ENCODE data around the gene ANO1. TPM values are rescaled to one million over a fixed set of nuclear protein-coding genes. Genes with fewer than 3 reads are reported as not detected.

ANO1 gene
- total RNA-seq, 4 donors from 2014 or later = 25.3 to 107 (median 48.8) TPM

DNA sequence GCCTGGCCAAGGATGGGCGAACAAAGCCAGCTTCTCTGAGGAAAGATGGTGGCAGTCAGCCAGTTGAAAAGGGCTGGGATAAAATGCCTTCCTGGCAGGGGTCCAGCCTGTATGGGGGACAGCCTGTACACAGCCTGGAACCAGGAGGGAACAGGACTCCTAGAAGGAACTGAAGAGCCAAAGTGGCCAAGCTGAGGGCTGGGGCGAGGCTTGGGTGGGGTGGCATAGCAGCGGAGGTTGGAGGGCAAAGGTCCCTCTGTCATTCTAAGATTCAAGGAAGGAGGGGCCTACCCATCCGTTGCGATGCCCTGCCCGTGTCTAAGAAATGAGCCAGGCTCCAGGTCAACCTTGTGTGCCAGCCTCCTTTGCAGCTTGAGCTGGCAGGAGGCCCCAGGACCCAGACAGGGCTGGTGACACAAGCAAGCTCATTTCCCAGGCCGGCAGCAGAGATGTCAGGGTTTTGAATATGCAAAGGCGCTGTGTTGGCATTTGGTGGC, 147.6 kb downstream of the ANO1 start:
- DNase-seq (ENCODE audit: extremely low spot score) = no peak
- Histone ChIP-seq H3K27me3 (no peaks in the 10 kb centered on the region), H3K36me3 (no peaks in the 10 kb centered on the region), H3K4me1 (no peaks in the 10 kb centered on the region), H3K27ac (replicated peaks in 1 of 4) (no peak overlapping the region), H3K4me3 (no peak overlapping the region), H3K9me3 (no peaks in the 10 kb centered on the region)
- TF ChIP-seq POLR2AphosphoS5 (IDR thresholded peaks at IDR 0.05) (no peak), POLR2A (IDR thresholded peaks at IDR 0.05; ENCODE audit: low read depth) (no peak), EP300 (IDR thresholded peaks at IDR 0.05) (no peak)
- TF ChIP-seq, protein P1, sequence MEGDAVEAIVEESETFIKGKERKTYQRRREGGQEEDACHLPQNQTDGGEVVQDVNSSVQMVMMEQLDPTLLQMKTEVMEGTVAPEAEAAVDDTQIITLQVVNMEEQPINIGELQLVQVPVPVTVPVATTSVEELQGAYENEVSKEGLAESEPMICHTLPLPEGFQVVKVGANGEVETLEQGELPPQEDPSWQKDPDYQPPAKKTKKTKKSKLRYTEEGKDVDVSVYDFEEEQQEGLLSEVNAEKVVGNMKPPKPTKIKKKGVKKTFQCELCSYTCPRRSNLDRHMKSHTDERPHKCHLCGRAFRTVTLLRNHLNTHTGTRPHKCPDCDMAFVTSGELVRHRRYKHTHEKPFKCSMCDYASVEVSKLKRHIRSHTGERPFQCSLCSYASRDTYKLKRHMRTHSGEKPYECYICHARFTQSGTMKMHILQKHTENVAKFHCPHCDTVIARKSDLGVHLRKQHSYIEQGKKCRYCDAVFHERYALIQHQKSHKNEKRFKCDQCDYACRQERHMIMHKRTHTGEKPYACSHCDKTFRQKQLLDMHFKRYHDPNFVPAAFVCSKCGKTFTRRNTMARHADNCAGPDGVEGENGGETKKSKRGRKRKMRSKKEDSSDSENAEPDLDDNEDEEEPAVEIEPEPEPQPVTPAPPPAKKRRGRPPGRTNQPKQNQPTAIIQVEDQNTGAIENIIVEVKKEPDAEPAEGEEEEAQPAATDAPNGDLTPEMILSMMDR (IDR thresholded peaks at IDR 0.05) = no peak
- intact Hi-C loops (cut with DNase I) = no loop called here
- 63% methylated on average over 6 of the region's 8 CpGs for WGBS

DNA sequence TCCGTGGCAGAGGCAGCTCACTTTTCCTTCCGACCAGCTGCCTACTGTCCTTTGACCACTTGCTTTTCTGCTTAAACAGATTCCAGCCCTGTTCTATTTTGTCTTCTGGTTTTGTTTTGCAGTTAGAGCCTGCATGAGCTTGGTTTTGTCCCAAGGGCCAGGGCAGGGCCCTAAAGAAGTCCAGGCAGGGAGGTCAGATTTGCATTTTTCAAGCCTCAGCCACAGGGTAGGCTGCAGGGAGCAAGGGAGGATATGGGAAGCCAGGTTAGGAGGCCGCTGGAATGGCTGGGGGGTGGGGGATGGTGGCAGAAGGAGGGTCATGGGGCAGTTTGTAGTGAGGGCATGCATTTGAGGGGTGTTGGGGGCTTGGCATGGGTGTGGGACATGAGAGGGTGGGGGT, 148.1 kb downstream of the ANO1 start:
- WGBS = 87% methylated on average over 3 of the region's 3 CpGs
- Histone ChIP-seq H3K27me3 (no peaks in the 10 kb centered on the region), H3K27ac (replicated peaks in 1 of 4) (no peak overlapping the region), H3K36me3 (no peaks in the 10 kb centered on the region), H3K9me3 (no peaks in the 10 kb centered on the region), H3K4me3 (no peak overlapping the region), H3K4me1 (no peaks in the 10 kb centered on the region)
- no peak for DNase-seq (ENCODE audit: extremely low spot score)
- intact Hi-C loops (cut with DNase I) = no loop called here
- TF ChIP-seq, protein P1 (IDR thresholded peaks at IDR 0.05) = no peak
- TF ChIP-seq EP300 (IDR thresholded peaks at IDR 0.05) (no peak), POLR2A (IDR thresholded peaks at IDR 0.05; ENCODE audit: low read depth) (no peak), POLR2AphosphoS5 (IDR thresholded peaks at IDR 0.05) (no peak)

DNA sequence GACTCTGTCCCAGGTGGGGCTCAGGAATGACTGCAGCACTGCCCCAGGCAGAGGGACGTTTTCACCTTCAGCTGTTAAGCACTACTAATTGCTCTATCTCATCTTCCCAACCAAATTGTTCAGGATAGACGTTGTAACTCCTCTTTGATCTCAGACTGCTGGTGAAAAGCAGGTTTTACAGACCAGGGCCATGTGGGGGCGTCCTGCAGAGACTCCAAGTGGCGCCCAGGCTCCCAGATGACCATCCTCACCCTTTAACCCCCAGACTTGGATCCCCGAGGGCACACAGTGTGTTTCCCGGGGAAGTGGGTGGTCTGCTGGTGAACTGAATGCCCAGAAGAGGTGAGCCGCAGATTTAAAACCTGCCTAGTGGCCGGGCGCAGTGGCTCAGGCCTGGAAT, 148.8 kb downstream of the ANO1 start:
- intact Hi-C loops (cut with DNase I) = no loop called here
- Histone ChIP-seq H3K9me3 (no peaks in the 10 kb centered on the region), H3K27me3 (no peaks in the 10 kb centered on the region), H3K4me3 (no peak overlapping the region), H3K27ac (replicated peaks in 1 of 4) (no peak overlapping the region), H3K36me3 (no peaks in the 10 kb centered on the region), H3K4me1 (no peaks in the 10 kb centered on the region)
- WGBS = 21% methylated on average over 3 of the region's 9 CpGs
- TF ChIP-seq EP300 (IDR thresholded peaks at IDR 0.05) (no peak), POLR2AphosphoS5 (IDR thresholded peaks at IDR 0.05) (no peak), POLR2A (IDR thresholded peaks at IDR 0.05; ENCODE audit: low read depth) (no peak)
- TF ChIP-seq, protein P1 (IDR thresholded peaks at IDR 0.05) = no peak
- no peak for DNase-seq (ENCODE audit: extremely low spot score)

DNA sequence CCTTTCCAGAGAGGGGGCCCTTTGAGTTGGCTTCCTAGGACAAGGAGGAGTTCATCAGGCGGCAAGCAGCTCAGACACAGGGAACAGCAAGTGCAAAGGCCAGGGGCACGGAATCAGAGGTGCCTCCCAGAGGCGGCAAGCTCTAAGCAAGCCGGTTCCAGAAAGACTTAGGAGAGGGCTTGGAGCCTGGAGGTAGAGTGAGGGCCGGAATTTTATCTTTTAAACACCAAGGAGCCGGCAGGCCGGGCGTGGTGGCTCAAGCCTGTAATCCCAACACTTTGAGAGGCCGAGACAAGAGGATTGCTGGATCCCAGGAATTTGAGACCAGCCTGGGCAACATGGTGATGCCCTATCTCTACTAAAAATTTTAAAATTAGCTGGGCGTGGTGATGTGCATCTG, 151.6 kb downstream of the ANO1 start:
- Histone ChIP-seq H3K27me3 (no peaks in the 10 kb centered on the region), H3K4me1 (no peaks in the 10 kb centered on the region), H3K4me3 (no peak overlapping the region), H3K27ac (replicated peaks in 1 of 4) (no peak overlapping the region), H3K9me3 (no peaks in the 10 kb centered on the region), H3K36me3 (no peaks in the 10 kb centered on the region)
- TF ChIP-seq, protein P1 (IDR thresholded peaks at IDR 0.05) = no peak
- TF ChIP-seq EP300 (IDR thresholded peaks at IDR 0.05) = no peak
- no peak for TF ChIP-seq POLR2A (IDR thresholded peaks at IDR 0.05; ENCODE audit: low read depth)
- no peak for TF ChIP-seq POLR2AphosphoS5 (IDR thresholded peaks at IDR 0.05)
- WGBS = 96% methylated on average over 10 of the region's 10 CpGs
- intact Hi-C loops (cut with DNase I) = no loop called here
- no peak for DNase-seq (ENCODE audit: extremely low spot score)

DNA sequence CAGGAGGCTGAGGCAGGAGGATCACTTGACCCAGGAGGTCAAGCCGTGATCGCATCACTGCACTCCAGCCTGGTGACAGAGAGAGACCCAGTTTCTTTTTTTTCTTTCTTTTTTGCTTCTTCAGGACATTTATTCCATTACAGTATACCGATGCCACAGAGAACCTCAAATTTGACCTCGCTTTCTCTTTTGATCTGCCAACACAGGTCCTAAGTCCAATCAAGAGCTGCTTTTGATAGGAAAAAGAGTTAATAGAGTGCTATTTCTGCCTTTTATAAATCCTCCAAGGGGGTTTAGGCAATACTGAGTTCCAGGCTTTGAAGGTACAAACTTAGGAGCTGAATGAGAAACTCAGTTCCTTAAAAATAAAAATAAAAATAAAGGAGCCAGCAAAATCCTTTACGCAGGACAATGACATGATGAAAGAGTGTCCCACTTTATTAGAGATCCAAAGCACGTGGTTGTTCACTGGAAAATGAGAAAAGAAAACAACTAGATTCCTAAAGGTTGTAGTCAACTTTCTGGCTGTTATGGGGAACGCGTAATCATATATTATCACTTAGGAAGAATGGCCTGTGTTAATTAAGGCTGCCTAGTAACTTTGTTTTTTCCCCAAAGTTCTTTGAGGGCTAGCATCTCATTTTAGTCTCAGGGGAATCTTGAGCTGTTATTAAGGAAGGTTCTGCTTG, 152.2 kb downstream of the ANO1 start:
- no peak overlapping the region for H3K4me3 ChIP-seq
- WGBS = 90% methylated on average over 8 of the region's 8 CpGs
- no peaks in the 10 kb centered on the region for H3K4me1 ChIP-seq
- no peaks in the 10 kb centered on the region for H3K27me3 ChIP-seq
- intact Hi-C loops (cut with DNase I) = no loop called here
- TF ChIP-seq EP300 (IDR thresholded peaks at IDR 0.05) = no peak
- no peak for TF ChIP-seq POLR2A (IDR thresholded peaks at IDR 0.05; ENCODE audit: low read depth)
- TF ChIP-seq, protein P1 (IDR thresholded peaks at IDR 0.05) = no peak
- no peak for TF ChIP-seq POLR2AphosphoS5 (IDR thresholded peaks at IDR 0.05)
- H3K36me3 ChIP-seq = no peaks in the 10 kb centered on the region
- no peak overlapping the region for H3K27ac ChIP-seq (replicated peaks in 1 of 4)
- DNase-seq (ENCODE audit: extremely low spot score) = no peak
- H3K9me3 ChIP-seq = no peaks in the 10 kb centered on the region

Measured in esophagus muscularis mucosa (tissue), 4 donors.